D721Med (cell line): ENCODE results near the gene ARSB.
A peak's percentile ranks its signal among the peaks of the same experiment; 100 is the strongest.
"Not testable (repeated sequence)": the region's sequence is repeated elsewhere in the genome, so short reads cannot be mapped to it uniquely, and the experiment has no call there.

Experiments used
- DNase-seq: peaks from one replicate; pipeline ENCODE4 v3.0.0; 2011; ENCODE audit warnings: low spot score; ENCODE audit not compliant: insufficient read length
- FAIRE-seq: peaks from 2 replicates; lab custom pipeline; 2011; peaks lifted over from hg19 to GRCh38; lab: Jason Lieb, UNC
- TF ChIP-seq, protein P1 (sequence below): IDR thresholded peaks from 2 replicates; pipeline ENCODE4 v1.5.1; 2012; ENCODE audit warnings: mild to moderate bottlenecking, control low read depth; ENCODE audit not compliant: insufficient read depth; ENCODE audit errors: missing control alignments

ARSB gene

DNA sequence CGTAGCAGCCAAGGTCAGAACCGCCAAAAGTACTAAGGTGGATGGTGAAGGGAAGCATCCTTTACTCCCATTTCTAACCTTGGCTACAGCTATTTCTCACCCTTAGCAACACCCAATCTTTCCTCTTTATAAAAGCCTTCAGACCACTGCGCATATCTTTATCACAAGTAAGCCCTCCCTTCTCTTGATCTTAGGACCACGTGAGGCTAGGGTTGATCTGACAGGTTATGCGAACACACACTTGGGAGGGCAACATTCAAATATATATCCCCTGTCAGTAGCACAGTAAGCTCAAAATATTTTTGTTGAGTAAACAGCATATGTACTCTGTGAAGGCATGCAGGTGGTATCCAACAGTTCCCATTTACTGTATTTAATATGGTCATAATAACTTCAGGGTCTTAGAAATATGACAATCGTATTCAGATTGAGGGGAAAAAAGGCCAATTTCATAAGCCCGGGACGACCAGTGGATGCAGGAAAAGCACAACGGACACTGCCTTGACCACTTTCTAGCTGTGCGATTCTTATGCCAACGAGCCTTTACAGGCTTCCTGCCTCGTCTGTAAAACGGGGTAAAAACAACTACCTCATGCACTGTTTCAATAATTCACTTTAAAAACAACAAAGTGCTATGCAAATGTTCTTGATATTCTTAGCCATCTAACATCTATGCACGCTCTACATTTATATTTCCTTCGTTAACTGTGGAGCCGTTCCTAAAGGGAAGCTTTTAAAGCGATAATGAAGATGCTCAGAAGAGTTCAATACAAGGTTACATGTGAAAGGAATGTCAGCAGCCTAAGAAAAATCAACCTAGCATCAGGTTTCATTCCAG is 1.3 kb downstream of the ARSB start:
- FAIRE-seq: no peak
- TF ChIP-seq, protein P1, sequence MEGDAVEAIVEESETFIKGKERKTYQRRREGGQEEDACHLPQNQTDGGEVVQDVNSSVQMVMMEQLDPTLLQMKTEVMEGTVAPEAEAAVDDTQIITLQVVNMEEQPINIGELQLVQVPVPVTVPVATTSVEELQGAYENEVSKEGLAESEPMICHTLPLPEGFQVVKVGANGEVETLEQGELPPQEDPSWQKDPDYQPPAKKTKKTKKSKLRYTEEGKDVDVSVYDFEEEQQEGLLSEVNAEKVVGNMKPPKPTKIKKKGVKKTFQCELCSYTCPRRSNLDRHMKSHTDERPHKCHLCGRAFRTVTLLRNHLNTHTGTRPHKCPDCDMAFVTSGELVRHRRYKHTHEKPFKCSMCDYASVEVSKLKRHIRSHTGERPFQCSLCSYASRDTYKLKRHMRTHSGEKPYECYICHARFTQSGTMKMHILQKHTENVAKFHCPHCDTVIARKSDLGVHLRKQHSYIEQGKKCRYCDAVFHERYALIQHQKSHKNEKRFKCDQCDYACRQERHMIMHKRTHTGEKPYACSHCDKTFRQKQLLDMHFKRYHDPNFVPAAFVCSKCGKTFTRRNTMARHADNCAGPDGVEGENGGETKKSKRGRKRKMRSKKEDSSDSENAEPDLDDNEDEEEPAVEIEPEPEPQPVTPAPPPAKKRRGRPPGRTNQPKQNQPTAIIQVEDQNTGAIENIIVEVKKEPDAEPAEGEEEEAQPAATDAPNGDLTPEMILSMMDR: no peak
- DNase-seq: no peak

DNA sequence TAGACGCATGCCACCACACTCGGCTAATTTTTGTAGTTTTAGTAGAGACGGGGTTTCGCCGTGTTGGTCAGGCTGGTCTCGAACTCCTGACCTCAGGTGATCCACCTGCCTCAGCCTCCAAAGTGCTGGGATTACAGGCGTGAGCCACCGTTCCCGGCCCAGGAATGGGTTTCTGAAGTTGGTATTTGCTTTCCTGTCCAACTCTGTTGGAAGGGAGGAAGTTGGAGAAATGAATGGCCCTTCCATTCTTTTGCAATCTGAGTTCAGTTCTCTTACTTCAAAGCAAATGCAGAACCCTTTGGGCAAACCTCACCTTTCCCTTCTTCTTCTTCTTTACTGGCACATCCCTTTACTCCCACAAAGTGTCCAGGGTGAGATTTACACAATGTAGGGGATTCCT is 1.9 kb downstream of the ARSB start:
- not testable (repeated sequence) for DNase-seq, FAIRE-seq

DNA sequence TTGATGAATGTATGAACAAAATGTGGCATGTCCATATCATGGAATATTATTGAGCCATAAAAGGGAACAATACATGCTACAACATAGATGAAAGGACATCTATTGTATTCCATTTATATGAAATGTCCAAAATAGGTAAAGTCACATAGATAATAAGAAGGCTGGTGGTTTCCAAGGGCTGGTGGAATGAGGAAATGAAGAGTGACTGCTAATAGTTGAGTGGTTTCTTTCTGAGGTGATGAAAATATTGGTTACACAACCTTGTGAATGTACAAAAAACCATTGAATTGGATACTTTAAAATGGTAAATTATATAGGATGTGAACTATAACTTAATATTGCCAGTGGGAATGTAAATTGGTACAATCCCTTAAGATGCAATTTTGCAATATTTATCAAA is 5.2 kb downstream of the ARSB start:
- TF ChIP-seq, protein P1: no peak
- DNase-seq (no peak), FAIRE-seq (peak; percentile 16)

DNA sequence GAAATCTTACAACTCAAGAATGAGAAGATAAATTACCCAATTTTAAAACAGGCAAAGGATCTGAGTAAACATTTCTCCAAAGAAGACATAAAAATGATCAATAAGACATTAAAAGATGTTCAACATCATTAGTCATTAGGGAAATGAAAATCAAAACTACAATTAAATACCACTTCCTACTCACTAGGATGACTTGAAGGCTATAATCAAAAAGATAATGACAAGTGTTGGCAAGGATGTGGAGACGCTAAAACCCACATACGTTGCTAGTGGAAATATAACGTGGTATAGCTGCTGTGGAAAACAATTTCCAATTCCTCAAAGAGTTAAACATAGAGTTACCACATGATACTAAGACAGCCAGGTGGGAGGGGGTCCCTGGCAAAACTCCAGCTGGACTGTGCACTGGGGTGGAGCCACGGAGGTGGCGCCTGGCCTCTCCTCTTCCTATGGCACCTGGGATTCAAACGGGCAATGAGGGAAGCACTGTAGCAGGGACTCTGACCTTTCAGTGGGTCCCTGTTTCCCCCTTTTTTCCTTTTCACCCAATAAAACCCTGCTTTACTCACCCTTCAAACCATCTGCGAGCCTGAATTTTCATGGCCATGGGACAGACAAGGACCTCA is 5.9 kb downstream of the ARSB start:
- TF ChIP-seq, protein P1: no peak
- FAIRE-seq (peak; percentile 51), DNase-seq (no peak)

DNA sequence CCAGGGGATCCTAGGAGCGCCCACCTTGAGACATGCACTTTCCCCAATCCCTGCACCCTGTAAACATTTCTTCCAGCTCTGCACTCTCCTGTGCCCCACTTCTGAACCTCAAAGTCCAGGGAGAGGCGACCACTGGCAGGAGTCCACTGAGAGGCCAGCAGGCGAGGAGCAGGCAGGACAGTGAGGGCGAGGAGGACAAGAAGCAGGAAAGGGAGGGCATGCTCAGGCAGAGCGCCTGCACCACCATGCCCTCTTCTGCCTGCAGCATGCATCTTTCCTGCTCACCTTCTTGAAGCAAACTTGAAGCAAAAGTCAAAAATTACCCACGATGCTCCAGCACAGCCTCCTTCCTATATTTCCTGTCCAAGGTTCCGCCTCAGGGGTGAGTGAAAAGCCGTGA is 10.1 kb downstream of the ARSB start:
- FAIRE-seq: no peak
- DNase-seq: no peak
- TF ChIP-seq, protein P1: no peak

GRCh38 chr5:78974601-78975000 is 10.5 kb downstream of the ARSB start:
- TF ChIP-seq, protein P1: no peak
- FAIRE-seq (no peak), DNase-seq (no peak)

DNA sequence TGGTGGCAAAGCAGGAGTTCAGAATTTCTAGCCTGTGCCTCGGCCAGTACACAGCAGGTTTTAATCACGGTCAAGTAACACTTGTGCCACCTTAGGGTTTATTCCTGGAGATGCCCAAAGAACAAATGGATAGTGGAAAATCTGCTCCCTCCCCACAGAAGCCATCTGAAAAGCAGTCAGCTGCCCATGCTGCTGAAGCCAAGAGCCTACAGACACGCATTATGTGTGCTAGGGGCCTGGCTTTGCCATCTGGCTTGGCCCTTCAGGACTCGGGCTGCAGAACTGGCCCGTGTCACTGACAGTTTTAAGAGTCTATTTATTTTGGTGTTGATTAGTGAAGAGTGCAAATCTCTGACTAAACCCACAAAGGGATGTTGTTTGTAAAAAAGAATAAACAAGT is 11.1 kb downstream of the ARSB start:
- DNase-seq: no peak
- FAIRE-seq: no peak
- TF ChIP-seq, protein P1: no peak
